ENCODE results near the gene ATOX1.

The ATOX1 gene

GRCh38 chr5:151771259-151772028, 13.0 kb upstream of the ATOX1 start, which contains the start of gene G3BP1:
Gene G3BP1 (plus strand): TSS chr5:151771954. CDS start chr5:151786621, 14,667 bp downstream.
- peak; percentile 58 for TF ChIP-seq CTCF (IDR thresholded peaks at IDR 0.05; ENCODE audit: low read depth, low read length, missing control alignments)
- H3K4me3 ChIP-seq (ENCODE audit: low read depth, low read length) = peak within 1 kb of the TSS; percentile 92
- DNase-seq (ENCODE audit: low read depth) = peak; percentile 100

DNA sequence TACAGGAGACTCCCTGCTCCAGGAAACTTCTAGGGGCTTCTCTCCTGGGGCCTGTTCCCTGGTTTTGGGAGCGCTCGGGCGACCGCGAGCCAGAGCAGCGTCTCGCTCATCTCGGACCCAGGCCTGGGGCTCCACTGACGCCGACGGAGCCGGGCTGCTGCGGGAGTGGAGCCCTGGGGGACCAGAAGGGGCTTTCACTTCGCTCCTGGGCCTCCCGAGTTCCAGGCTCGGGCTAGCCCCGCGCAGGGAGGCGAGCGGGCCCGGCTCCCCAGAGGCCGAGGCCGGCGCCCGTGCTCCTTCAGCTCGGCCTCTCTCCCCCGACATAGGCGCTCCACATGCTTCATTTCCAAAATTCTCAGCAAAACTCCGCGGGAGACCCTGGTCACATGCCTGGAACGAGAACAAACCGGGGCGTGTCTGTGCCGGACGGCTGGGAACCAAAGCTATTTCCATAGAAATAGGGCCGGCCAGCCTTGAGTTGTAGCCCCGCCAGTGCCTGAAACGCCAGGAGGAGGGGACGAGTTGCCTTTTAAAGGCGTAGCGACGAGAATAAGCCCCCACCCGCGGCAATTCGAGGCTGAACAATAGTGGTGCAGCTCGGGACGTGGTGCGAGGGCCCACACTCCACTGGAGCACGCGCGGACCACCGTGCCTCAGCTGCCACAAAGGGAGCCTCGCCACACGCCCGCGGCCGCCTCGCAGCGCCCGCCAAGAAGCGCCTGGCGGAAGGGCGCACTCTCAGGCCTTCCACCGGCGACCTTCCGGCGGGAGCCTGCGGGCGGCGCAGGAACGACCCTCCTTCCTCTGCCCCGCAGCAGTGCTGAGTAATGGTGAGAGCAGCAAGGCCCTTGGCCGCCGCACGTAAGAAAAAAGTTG, 12.2 kb upstream of the ATOX1 start:
- no peak for DNase-seq (ENCODE audit: low read depth)
- peak overlapping the region; percentile 67 for H3K4me3 ChIP-seq (ENCODE audit: low read depth, low read length)
- peak; percentile 23 for TF ChIP-seq CTCF (IDR thresholded peaks at IDR 0.05; ENCODE audit: low read depth, low read length, missing control alignments)

- DNase-seq (ENCODE audit: low read depth) = no peak
- no peak overlapping the region for H3K4me3 ChIP-seq (ENCODE audit: low read depth, low read length)
- no peak for TF ChIP-seq CTCF (IDR thresholded peaks at IDR 0.05; ENCODE audit: low read depth, low read length, missing control alignments)
These were observed 8.5 kb upstream of the ATOX1 start for GRCh38 chr5:151766975-151767374.

DNA sequence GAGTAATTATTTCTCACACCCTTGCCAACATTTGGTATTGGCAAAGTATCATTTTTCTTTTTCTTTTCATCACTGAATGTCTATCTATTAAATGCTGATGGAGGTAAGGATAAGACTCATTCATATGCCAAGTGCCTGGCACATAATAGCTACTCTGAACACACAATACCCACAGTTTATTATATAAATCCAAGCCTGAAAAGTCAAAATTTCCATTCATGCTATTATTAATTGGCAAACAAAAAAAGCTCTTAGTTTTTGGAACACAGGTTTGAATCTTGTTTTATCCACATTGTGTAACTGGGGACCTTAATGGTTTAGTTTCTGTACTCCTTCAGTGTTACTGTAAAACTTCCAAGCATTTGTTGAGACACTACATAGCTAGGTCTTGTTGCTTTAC, 6.4 kb upstream of the ATOX1 start:
- H3K4me3 ChIP-seq (ENCODE audit: low read depth, low read length) = no peak overlapping the region
- DNase-seq (ENCODE audit: low read depth) = no peak
- TF ChIP-seq CTCF (IDR thresholded peaks at IDR 0.05; ENCODE audit: low read depth, low read length, missing control alignments) = no peak

DNA sequence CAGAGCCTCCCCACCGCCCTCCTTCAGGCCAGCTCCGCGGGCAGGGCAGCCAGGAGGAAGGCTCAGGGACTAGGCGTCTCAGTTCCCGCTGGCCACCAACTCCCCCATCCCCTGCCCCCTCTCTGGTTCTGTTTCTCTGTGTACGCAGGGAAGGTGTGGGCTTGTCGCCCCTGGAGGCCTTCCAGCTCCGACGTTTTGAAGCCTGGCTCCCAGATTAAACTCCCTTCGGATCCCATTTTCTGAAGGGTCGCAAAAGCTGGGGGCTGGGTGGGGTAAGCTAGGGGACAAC, 346 bp downstream of the ATOX1 start:
- TF ChIP-seq CTCF (IDR thresholded peaks at IDR 0.05; ENCODE audit: low read depth, low read length, missing control alignments) = no peak
- H3K4me3 ChIP-seq (ENCODE audit: low read depth, low read length) = peak overlapping the region; percentile 97
- no peak for DNase-seq (ENCODE audit: low read depth)

DNA sequence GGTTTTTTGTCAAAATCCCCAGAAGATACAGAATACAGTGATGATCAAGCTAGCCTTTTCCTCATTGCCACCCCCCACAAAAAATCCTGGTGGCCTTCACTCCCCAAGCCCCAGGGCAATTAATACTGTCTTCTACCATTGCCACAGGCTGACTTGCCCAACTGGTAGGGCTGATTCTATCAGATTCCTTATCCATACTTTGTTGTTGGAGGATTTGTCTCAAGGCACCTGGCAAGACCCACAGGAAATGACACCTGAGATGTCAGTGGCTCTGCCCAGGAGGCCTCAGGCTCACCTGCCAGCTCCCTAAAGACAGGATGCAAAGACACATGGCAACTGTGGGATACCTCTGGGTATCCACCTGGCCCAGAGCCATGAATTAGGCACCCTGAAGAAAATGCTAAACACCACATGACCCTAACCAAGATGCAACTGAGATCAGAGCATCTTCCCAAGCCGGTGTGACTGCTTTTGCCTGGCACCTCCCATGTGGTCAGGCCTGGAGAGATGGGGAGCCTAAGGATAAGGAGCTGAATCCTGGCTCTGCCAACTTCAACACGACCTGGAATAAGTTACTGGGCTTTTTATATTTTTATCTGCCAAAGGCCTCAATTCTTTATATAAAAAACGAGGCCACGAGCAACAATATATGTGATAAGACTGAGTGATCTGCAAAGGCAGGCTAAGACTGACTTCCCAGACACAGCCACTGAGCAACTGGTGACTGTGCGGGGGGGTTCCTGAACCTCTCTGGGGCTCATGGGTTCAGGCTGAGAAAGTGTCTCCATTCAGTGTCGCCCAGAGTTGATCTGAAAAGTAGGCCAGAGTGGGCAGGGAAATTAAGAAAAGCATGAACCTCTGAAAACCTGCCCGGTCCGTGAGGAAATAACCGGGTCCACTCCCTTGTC, 944 bp downstream of the ATOX1 start:
- TF ChIP-seq CTCF (IDR thresholded peaks at IDR 0.05; ENCODE audit: low read depth, low read length, missing control alignments) = no peak
- peak overlapping the region; percentile 97 for H3K4me3 ChIP-seq (ENCODE audit: low read depth, low read length)
- DNase-seq (ENCODE audit: low read depth) = no peak

Data from GM12864 (cell line).